Activated naive CD8-positive, alpha-beta T cell treated with anti-CD3 and anti-CD28 coated beads, Interleukin-2, amount 50 U/mL, for 24 hours (primary cell): Measurements from ENCODE around the gene STK17B.
"Not testable (repeated sequence)": the region's sequence is repeated elsewhere in the genome, so short reads cannot be mapped to it uniquely, and the experiment has no call there.

Experiments
- ATAC-seq: fragments of 150-1000 bp; cut with Tn5 transposase; one replicate; pipeline ENCODE4 v1.10.0; 2021
- DNase-seq: peaks from one replicate; pipeline ENCODE4 v3.0.0; 2021
- H3K27ac Mint-ChIP-seq: one replicate; pipeline ENCODE4 v1.8.0; 2021; ENCODE audit warnings: mild to moderate bottlenecking, mixed read lengths
- H3K27me3 Mint-ChIP-seq: one replicate; pipeline ENCODE4 v1.8.0; 2021; ENCODE audit warnings: mixed read lengths
- H3K36me3 Mint-ChIP-seq: one replicate; pipeline ENCODE4 v1.8.0; 2021; ENCODE audit warnings: low read depth, mixed read lengths
- H3K4me1 Mint-ChIP-seq: one replicate; pipeline ENCODE4 v1.8.0; 2021; ENCODE audit warnings: mixed read lengths
- H3K4me3 Mint-ChIP-seq: one replicate; pipeline ENCODE4 v1.8.0; 2021; ENCODE audit warnings: mild to moderate bottlenecking, moderate library complexity, mixed read lengths
- H3K9me3 Mint-ChIP-seq: one replicate; pipeline ENCODE4 v1.8.0; 2021; ENCODE audit warnings: mixed read lengths

Gene STK17B

GRCh38 chr2:196097864-196098660 lies 73.3 kb downstream of the STK17B start:
- no peak overlapping the region for H3K27ac Mint-ChIP-seq

DNA sequence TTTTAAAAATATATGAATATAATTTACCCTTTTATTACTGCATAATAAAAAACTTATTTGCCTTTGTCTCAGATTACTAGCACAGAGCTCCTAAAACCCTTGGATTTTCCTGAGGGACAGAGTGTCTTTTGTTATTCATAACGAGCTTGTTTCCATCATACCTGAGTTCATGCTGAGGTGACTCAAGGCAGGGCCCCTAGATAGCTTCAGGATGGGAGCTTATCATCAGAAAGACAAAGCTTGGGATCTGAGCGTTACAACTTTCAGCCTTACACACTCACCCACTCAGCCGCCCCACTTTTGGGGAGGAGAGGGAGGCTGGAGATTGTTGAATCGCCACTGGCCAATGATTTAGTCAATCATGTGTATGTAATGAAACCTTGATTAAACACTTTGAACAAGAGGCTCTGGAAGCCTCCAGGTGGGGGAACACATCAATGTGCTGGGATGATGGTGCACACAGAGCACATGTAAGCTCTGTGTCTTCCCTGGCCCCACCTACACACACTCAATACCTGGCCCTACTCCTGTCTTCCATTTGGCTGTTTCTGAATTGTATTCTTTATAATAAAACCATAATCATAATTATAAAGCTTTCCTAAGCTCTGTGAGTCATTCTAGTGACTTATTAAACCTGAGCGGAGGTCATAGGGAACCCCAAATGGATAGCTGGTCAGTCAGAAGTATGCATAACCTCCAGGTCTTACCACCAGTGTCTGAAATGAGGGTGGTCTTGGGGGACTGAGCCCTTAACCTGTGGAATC lies 74.2 kb downstream of the STK17B start:
- DNase-seq: no peak
- peaks cover 21% of the 10 kb centered on the region for H3K4me1 Mint-ChIP-seq
- no peaks in the 10 kb centered on the region for H3K27me3 Mint-ChIP-seq
- H3K36me3 Mint-ChIP-seq: no peaks in the 10 kb centered on the region
- no peak overlapping the region for H3K4me3 Mint-ChIP-seq
- ATAC-seq: no peak
- peaks cover 6% of the 10 kb centered on the region for H3K9me3 Mint-ChIP-seq
- H3K27ac Mint-ChIP-seq: no peak overlapping the region

More at GRCh38 chr2:196097864-196098660, 73.3 kb downstream of the STK17B start:
- H3K27me3 Mint-ChIP-seq: no peaks in the 10 kb centered on the region
- H3K4me3 Mint-ChIP-seq: no peak overlapping the region
- peaks cover 30% of the 10 kb centered on the region for H3K4me1 Mint-ChIP-seq
- no peak for DNase-seq
- peaks cover 6% of the 10 kb centered on the region for H3K9me3 Mint-ChIP-seq
- no peak for ATAC-seq
- no peaks in the 10 kb centered on the region for H3K36me3 Mint-ChIP-seq

DNA sequence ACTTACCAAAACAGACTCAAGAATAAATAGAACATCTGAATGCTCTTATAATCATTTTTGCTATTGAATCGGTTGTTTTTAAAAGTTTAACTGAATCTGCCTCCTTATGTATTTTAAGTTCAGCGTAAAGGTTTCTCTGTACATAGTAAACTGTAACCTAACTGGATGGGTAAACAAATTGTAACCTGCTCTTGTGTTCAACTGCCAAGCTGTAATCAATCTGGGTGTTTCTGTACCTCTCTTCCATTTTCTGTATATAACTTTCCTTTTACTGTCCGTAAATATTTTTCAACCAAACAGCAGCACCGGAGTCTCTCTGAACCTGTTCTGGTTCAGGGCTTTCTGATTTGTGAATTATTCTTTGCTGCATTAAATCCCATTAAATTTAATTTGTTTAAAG lies 75.1 kb downstream of the STK17B start:
- Mint-ChIP-seq H3K27me3 (no peaks in the 10 kb centered on the region), H3K36me3 (peaks cover 1% of the 10 kb centered on the region), H3K4me3 (no peak overlapping the region), H3K27ac (no peak overlapping the region), H3K4me1 (peaks cover 12% of the 10 kb centered on the region), H3K9me3 (peaks cover 6% of the 10 kb centered on the region)
- DNase-seq: no peak
- no peak for ATAC-seq

GRCh38 chr2:196089448-196089847 lies 81.9 kb downstream of the STK17B start:
- H3K9me3 Mint-ChIP-seq: peaks cover 21% of the 10 kb centered on the region
- ATAC-seq, H3K27ac Mint-ChIP-seq, H3K4me1 Mint-ChIP-seq, H3K36me3 Mint-ChIP-seq, H3K27me3 Mint-ChIP-seq, H3K4me3 Mint-ChIP-seq, DNase-seq: not testable (repeated sequence)

GRCh38 chr2:196088203-196088602 lies 83.2 kb downstream of the STK17B start:
- H3K27me3 Mint-ChIP-seq: no peaks in the 10 kb centered on the region
- H3K4me3 Mint-ChIP-seq: no peak overlapping the region
- no peak for DNase-seq
- no peak for ATAC-seq
- H3K36me3 Mint-ChIP-seq: peaks cover 4% of the 10 kb centered on the region
- H3K4me1 Mint-ChIP-seq: peaks cover 7% of the 10 kb centered on the region
- H3K27ac Mint-ChIP-seq: no peak overlapping the region
- peaks cover 18% of the 10 kb centered on the region for H3K9me3 Mint-ChIP-seq

GRCh38 chr2:196086517-196087368 lies 84.6 kb downstream of the STK17B start:
- peaks cover 31% of the 10 kb centered on the region for H3K9me3 Mint-ChIP-seq
- H3K27ac Mint-ChIP-seq: no peak overlapping the region
- H3K4me1 Mint-ChIP-seq: peaks cover 7% of the 10 kb centered on the region
- no peak overlapping the region for H3K4me3 Mint-ChIP-seq
- H3K36me3 Mint-ChIP-seq: peaks cover 13% of the 10 kb centered on the region
- no peaks in the 10 kb centered on the region for H3K27me3 Mint-ChIP-seq
- DNase-seq (no peak), ATAC-seq (no peak)

DNA sequence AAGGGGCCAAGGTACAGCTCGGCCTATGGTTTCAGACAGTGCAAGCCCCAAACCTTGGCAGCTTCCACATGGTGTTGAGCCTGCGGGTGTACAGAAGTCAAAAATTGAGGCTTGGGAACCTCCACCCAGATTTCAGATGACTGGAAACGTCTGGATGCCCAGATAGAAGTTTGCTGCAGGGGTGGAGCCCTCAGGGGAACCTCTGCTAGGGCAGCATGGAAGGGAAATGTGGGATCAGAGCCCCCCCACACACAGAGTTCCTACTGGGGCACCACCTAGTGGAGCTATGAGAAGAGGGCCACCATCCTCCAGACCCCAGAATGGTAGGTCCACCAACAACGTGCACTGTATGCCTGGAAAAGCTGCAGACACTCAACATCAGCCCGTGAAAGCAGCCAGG lies 87.8 kb downstream of the STK17B start:
- ATAC-seq: no peak
- Mint-ChIP-seq H3K27ac (no peak overlapping the region), H3K36me3 (peaks cover 11% of the 10 kb centered on the region), H3K4me1 (peaks cover 29% of the 10 kb centered on the region), H3K27me3 (no peaks in the 10 kb centered on the region), H3K9me3 (peaks cover 27% of the 10 kb centered on the region), H3K4me3 (no peak overlapping the region)
- DNase-seq: no peak
